H9 (cell line): ENCODE results near the gene SMIM41. TPM values are rescaled to one million over a fixed set of nuclear protein-coding genes. Genes with fewer than 3 reads are reported as not detected.

Source experiments
- DNase-seq: peaks from one replicate; pipeline ENCODE4 v3.0.0-alpha.2; 2017
- H2AFZ ChIP-seq: one replicate; pipeline ENCODE4 v1.6.1; 2013; ENCODE audit warnings: mild to moderate bottlenecking, low read length, control low read depth, moderate library complexity
- H2AK5ac ChIP-seq: 2 replicates; pipeline ENCODE4 v1.6.1; 2013; ENCODE audit warnings: low read length, control low read depth, mixed read lengths; ENCODE audit not compliant: insufficient read length
- H2BK120ac ChIP-seq: one replicate; pipeline ENCODE4 v1.6.1; 2013; ENCODE audit warnings: low read depth, mild to moderate bottlenecking, low read length, control low read depth, inconsistent platforms; ENCODE audit not compliant: poor library complexity, severe bottlenecking
- H2BK12ac ChIP-seq: 2 replicates; pipeline ENCODE4 v1.6.1; 2013; ENCODE audit warnings: low read length, control low read depth, mixed read lengths, low read depth; ENCODE audit not compliant: insufficient read length
- H2BK15ac ChIP-seq: 2 replicates; pipeline ENCODE4 v1.6.1; 2013; ENCODE audit warnings: low read depth, low read length, control low read depth
- H2BK20ac ChIP-seq: one replicate; pipeline ENCODE4 v1.6.1; 2013; ENCODE audit warnings: low read depth, mild to moderate bottlenecking, low read length, control low read depth, inconsistent platforms; ENCODE audit not compliant: poor library complexity, severe bottlenecking
- H2BK5ac ChIP-seq: 2 replicates; pipeline ENCODE4 v1.6.1; 2013; ENCODE audit warnings: low read length, control low read depth, mixed read lengths; ENCODE audit not compliant: insufficient read length
- H3K14ac ChIP-seq: 2 replicates; pipeline ENCODE4 v1.6.1; 2013; ENCODE audit warnings: low read length, control low read depth; ENCODE audit not compliant: insufficient read depth
- H3K18ac ChIP-seq: 2 replicates; pipeline ENCODE4 v1.6.1; 2013; ENCODE audit warnings: low read depth, mild to moderate bottlenecking, mixed read lengths, low read length, control low read depth; ENCODE audit not compliant: insufficient read length
- H3K23ac ChIP-seq: 2 replicates; pipeline ENCODE4 v1.6.1; 2013; ENCODE audit warnings: low read length, control low read depth, mixed read lengths, low read depth; ENCODE audit not compliant: insufficient read length
- H3K23me2 ChIP-seq: 2 replicates; pipeline ENCODE4 v1.6.1; 2013; ENCODE audit warnings: low read depth, mild to moderate bottlenecking, mixed read lengths, low read length, control low read depth; ENCODE audit not compliant: insufficient read length, poor library complexity, severe bottlenecking
- H3K27ac ChIP-seq: 2 replicates; pipeline ENCODE4 v1.5.1; 2013; ENCODE audit warnings: low read length, control low read depth, mixed read lengths, low read depth; ENCODE audit not compliant: insufficient read length
- H3K27me3 ChIP-seq: 2 replicates; pipeline ENCODE4 v1.6.1; 2013; ENCODE audit warnings: low read length, control low read depth, inconsistent platforms; ENCODE audit not compliant: insufficient read depth
- H3K4ac ChIP-seq: 2 replicates; pipeline ENCODE4 v1.6.1; 2013; ENCODE audit warnings: low read depth, mild to moderate bottlenecking, control low read depth, inconsistent platforms, low read length, moderate library complexity
- H3K4me1 ChIP-seq: 2 replicates; pipeline ENCODE4 v1.6.1; 2013; ENCODE audit warnings: low read length, control low read depth, inconsistent platforms; ENCODE audit not compliant: insufficient read depth
- H3K4me2 ChIP-seq: 2 replicates; pipeline ENCODE4 v1.6.1; 2013; ENCODE audit warnings: low read length, control low read depth, mixed read lengths; ENCODE audit not compliant: insufficient read length, insufficient read depth
- H3K56ac ChIP-seq: 2 replicates; pipeline ENCODE4 v1.6.1; 2013; ENCODE audit warnings: low read depth, mild to moderate bottlenecking, mixed read lengths, low read length, control low read depth; ENCODE audit not compliant: insufficient read length
- H3K79me1 ChIP-seq: 2 replicates; pipeline ENCODE4 v1.6.1; 2013; ENCODE audit warnings: low read depth, mild to moderate bottlenecking, moderate library complexity, low read length, control low read depth, inconsistent platforms; ENCODE audit not compliant: insufficient read depth, poor library complexity, severe bottlenecking
- H3K79me2 ChIP-seq: 2 replicates; pipeline ENCODE4 v1.6.1; 2013; ENCODE audit warnings: low read length, control low read depth, inconsistent platforms; ENCODE audit not compliant: insufficient read depth
- H3K9ac ChIP-seq: 2 replicates; pipeline ENCODE4 v1.6.1; 2013; ENCODE audit warnings: low read length, control low read depth, mixed read lengths; ENCODE audit not compliant: insufficient read length; ENCODE audit errors: extremely low read depth
- H3K9me3 ChIP-seq: one replicate; pipeline ENCODE4 v1.6.1; 2013; ENCODE audit warnings: low read depth, low read length, inconsistent platforms; ENCODE audit not compliant: control insufficient read depth
- H3T11ph ChIP-seq: one replicate; pipeline ENCODE4 v1.6.1; 2013; ENCODE audit warnings: mild to moderate bottlenecking, low read length, control low read depth, inconsistent platforms
- H4K20me1 ChIP-seq: one replicate; pipeline ENCODE4 v1.6.1; 2013; ENCODE audit not compliant: control insufficient read depth, insufficient read length, insufficient read depth
- H4K5ac ChIP-seq: 2 replicates; pipeline ENCODE4 v1.6.1; 2013; ENCODE audit warnings: low read depth, mild to moderate bottlenecking, mixed read lengths, low read length, control low read depth; ENCODE audit not compliant: insufficient read length
- H4K8ac ChIP-seq: replicated peaks from 2 replicates; pipeline ENCODE4 v1.6.1; 2013; ENCODE audit warnings: low read length, control low read depth, mixed read lengths, low read depth; ENCODE audit not compliant: insufficient read length
- H4K91ac ChIP-seq: 2 replicates; pipeline ENCODE4 v1.6.1; 2013; ENCODE audit warnings: low read depth, mild to moderate bottlenecking, moderate library complexity, mixed read lengths, low read length, control low read depth; ENCODE audit not compliant: insufficient read length
- H3K27ac Mint-ChIP-seq, 3 experiments: 2 replicates in 2 of 3; 3 replicates in 1 of 3; pipeline ENCODE4 v1.8.0; 2020 to 2021; ENCODE audit warnings: mixed read lengths in 3 of 3, mild to moderate bottlenecking in 1 of 3, moderate library complexity in 1 of 3
- H3K27me3 Mint-ChIP-seq: 2 replicates; pipeline ENCODE4 v1.8.0; 2021; ENCODE audit warnings: low read depth, mild to moderate bottlenecking, moderate library complexity, mixed read lengths
- H3K36me3 Mint-ChIP-seq, 3 experiments: 2 replicates in 2 of 3; 3 replicates in 1 of 3; pipeline ENCODE4 v1.8.0; 2020 to 2021; ENCODE audit warnings: low read depth in 3 of 3, mixed read lengths in 3 of 3; ENCODE audit not compliant: insufficient read depth in 1 of 3
- H3K4me1 Mint-ChIP-seq, 2 experiments: 2 replicates each; pipeline ENCODE4 v1.8.0; 2020; ENCODE audit warnings: mixed read lengths in 2 of 2
- H3K4me3 Mint-ChIP-seq, 2 experiments: 2 replicates in 1 of 2; 3 replicates in 1 of 2; pipeline ENCODE4 v1.8.0; 2020 to 2021; ENCODE audit warnings: mild to moderate bottlenecking in 2 of 2, mixed read lengths in 2 of 2, moderate library complexity in 1 of 2
- H3K9me3 Mint-ChIP-seq, 2 experiments: 2 replicates in 1 of 2; 3 replicates in 1 of 2; pipeline ENCODE4 v1.8.0; 2020; ENCODE audit warnings: mild to moderate bottlenecking in 2 of 2, mixed read lengths in 2 of 2, moderate library complexity in 1 of 2
- WGBS: extraction: QIAGEN DNeasy Blood & Tissue Kit; methylation state at CpG from one replicate; pipeline ENCODE4 v1.1.7; 2013; ENCODE audit warnings: missing lambda C conversion rate, low lambda C conversion rate, mixed read lengths; ENCODE audit not compliant: insufficient read length; ENCODE audit errors: extremely low coverage; 5-methylcytosine and 5-hydroxymethylcytosine counted together
- total RNA-seq: library from RNA; stranded (reverse); gene quantifications from 2 replicates; pipeline ENCODE4 v1.2.1, GENCODE V29; 2021
- TF ChIP-seq, protein P1 (sequence below): fragments of 200-600 bp; sonication (generic); conservative IDR thresholded peaks from 3 replicates; pipeline ENCODE4 v1.8.0; 2021; ENCODE audit warnings: antibody characterized with exemption, mild to moderate bottlenecking

SMIM41 gene
- total RNA-seq, 1 experiment from 2014 or later = not detected

DNA sequence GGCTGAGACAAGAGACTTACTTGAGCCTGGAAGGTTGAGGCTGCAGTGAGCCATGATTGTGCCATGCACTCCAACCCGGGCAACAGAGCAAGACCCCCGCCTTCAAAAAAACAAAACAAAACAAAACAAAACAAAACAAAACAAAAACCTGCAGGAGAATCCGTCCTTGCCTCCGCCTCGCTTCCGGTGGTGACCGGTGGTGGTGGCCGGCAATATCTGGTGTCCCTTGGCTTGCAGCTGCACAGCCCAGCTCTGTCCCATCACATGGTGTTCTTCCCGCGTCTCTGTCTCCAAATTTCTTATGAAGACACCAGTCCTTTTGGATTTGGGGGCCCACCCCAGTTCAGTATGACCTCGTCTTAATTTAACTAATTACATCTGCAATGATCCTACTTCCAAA lies 10.0 kb downstream of the SMIM41 start:
- no peak overlapping the region for H3T11ph ChIP-seq
- H2BK20ac ChIP-seq = no peak overlapping the region
- H2AK5ac ChIP-seq = no peak overlapping the region
- H3K9me3 ChIP-seq = no peaks in the 10 kb centered on the region
- H2BK15ac ChIP-seq = no peak overlapping the region
- no peaks in the 10 kb centered on the region for H3K36me3 Mint-ChIP-seq
- H3K4me2 ChIP-seq = no peak overlapping the region
- H2BK5ac ChIP-seq = no peak overlapping the region
- TF ChIP-seq, protein P1, sequence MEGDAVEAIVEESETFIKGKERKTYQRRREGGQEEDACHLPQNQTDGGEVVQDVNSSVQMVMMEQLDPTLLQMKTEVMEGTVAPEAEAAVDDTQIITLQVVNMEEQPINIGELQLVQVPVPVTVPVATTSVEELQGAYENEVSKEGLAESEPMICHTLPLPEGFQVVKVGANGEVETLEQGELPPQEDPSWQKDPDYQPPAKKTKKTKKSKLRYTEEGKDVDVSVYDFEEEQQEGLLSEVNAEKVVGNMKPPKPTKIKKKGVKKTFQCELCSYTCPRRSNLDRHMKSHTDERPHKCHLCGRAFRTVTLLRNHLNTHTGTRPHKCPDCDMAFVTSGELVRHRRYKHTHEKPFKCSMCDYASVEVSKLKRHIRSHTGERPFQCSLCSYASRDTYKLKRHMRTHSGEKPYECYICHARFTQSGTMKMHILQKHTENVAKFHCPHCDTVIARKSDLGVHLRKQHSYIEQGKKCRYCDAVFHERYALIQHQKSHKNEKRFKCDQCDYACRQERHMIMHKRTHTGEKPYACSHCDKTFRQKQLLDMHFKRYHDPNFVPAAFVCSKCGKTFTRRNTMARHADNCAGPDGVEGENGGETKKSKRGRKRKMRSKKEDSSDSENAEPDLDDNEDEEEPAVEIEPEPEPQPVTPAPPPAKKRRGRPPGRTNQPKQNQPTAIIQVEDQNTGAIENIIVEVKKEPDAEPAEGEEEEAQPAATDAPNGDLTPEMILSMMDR = no peak
- no peak overlapping the region for H2BK120ac ChIP-seq
- H3K79me2 ChIP-seq = no peaks in the 10 kb centered on the region
- peaks cover 21% of the 10 kb centered on the region for H3K27me3 Mint-ChIP-seq
- no peaks in the 10 kb centered on the region; the same call in 1 of the 2 replicates for H3K4me1 ChIP-seq
- no peak overlapping the region for H3K23ac ChIP-seq
- H3K56ac ChIP-seq = no peak overlapping the region
- peaks cover 15 to 19% of the 10 kb centered on the region in 2 experiments for H3K4me1 Mint-ChIP-seq
- no peak overlapping the region for H2BK12ac ChIP-seq
- no peak overlapping the region for H3K4ac ChIP-seq
- WGBS = no CpG with 5 or more reads among the region's 11 CpGs
- no peak for DNase-seq
- no peak overlapping the region; a peak in 2 of 7 replicates for H3K27ac Mint-ChIP-seq
- no peak overlapping the region for H3K4me3 Mint-ChIP-seq
- no peaks in the 10 kb centered on the region for H3K9me3 Mint-ChIP-seq
- no peak overlapping the region for H2AFZ ChIP-seq
- no peaks in the 10 kb centered on the region for H3K27me3 ChIP-seq
- H3K9ac ChIP-seq = no peak overlapping the region
- H3K27ac ChIP-seq = no peak overlapping the region
- H3K23me2 ChIP-seq = no peaks in the 10 kb centered on the region
- H3K18ac ChIP-seq = no peak overlapping the region
- H4K20me1 ChIP-seq = no peaks in the 10 kb centered on the region
- no peak overlapping the region for H3K14ac ChIP-seq
- no peak overlapping the region for H4K91ac ChIP-seq
- H4K5ac ChIP-seq = no peak overlapping the region
- H3K79me1 ChIP-seq = no peaks in the 10 kb centered on the region
- H4K8ac ChIP-seq = no peak overlapping the region
